GM18951 (cell line): ENCODE data around the gene RAD51B.

Experiments
- POLR2A ChIP-seq: IDR thresholded peaks from 4 replicates; pipeline ENCODE4 v1.6.1; 2011; ENCODE audit warnings: mild to moderate bottlenecking; ENCODE audit not compliant: insufficient read length, insufficient read depth; ENCODE audit errors: extremely low read depth
- in situ Hi-C: fragments of 300-500 bp; cut with MboI; formaldehyde crosslinking; loops from one replicate; pipeline ENCODE4 v1.12.0; 2022; ENCODE audit warnings: low sequenced_read_pairs, mixed read lengths, inconsistent platforms; ENCODE audit not compliant: unreplicated experiment

Gene RAD51B

DNA sequence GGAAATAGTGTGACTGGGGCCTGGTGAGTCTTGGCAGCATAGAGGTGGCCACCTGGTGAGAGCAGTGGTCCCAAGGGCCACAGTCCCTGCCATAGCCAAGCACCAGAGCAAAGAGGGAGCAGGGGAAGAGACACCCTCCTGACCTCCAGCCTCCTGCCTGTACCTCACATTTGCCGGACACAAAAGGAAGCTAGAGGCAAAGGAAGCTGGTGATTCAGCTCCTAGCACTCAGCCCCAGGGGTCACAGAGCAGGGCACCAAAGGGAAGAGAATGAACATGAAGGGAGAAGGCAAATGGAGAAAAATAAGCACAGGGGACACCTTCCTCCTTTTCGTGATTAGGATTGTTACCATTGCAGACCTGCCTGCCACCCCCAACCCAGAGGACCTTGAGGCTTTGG is 756.5 kb downstream of the RAD51B start:
- no peak for TF ChIP-seq POLR2A
- in situ Hi-C loops: no loop called here

DNA sequence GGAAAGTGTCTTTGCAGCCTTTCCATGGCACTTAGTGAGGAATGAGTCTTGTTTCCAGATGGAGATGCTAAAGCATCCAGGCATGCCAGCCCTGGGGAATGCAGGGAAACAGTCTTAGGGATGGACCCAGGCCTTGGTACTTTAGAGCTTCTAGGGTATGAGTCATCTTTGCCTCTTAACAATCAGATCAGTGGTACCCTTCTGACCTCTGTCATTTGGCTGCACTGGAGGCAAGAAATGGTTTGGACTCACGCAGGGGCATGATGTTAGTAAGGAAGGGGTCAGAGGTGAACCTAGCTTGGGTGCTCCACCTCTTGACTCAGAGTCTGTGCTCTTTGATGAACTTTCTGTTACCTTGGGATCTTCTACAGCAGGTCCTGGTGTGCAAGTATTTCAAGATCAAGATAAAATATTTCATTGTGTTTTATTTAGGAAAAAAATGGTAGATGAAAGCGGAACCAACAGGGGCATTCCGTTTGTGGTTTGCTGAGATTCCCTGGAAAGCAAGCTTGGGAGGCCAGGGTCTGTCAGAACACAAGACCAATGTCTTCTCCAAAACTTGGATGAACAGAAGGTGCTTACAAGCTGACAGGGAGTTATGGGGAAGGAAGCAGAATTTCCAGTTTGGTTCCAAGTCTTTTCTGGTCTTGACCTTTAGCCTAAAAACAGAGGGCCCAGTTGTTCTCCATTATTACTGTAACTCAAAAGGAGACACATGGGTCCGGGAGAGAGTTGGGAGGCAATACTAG is 757.1 kb downstream of the RAD51B start:
- no peak for TF ChIP-seq POLR2A
- in situ Hi-C loops: no loop called here

DNA sequence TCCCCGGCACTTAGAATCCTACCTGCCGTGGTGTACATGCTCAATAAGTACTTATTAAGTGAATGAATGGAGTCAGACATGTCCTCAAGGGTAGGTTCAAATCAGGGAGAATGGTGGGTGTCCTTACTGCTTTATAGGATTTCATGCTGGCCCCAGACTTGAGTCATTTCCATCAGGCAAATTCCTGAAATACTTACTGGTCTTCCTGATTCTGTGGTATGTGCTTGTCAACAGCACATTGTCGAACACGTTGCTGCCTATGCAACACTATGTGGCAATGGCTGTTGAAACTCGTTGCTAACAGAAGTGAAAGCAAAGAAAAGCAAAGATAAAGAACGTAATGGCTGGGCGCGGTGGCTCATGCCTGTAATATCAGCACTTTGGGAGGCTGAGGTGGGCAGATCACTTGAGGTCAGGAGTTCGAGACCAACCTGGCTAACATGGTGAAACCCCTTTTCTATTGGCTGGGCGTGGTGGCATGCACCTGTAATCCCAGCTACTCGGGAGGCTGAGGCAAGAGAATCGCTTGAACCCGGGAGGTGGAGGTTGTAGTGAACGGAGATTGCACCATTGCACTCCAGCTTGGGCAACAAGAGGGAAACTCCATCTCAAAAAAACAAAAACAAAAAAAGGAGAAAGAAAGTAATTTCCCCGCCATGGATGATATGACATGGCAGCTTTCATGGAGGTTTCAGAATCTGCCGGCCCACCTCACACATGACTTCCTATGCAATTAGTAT is 758.4 kb downstream of the RAD51B start:
- TF ChIP-seq POLR2A: no peak
- in situ Hi-C loops: no loop called here

DNA sequence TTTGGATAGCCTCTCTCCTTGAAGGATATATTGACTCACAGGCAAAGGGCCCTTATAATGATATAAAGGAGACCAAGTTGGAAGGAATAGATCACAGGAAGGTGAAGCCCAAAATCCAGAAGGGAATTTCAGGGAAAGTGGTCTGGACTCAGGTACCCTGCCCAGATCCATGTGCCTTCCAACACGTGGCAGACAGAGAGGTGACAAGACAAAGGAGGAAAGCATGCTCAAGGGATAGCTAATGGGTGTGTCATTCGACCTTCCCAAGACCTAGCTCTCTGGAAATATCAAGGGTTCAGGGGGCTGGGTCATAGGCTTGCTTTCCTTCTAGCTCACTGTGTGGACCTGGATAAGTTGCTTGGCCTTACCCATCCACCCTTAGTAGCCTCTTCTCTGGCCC is 759.0 kb downstream of the RAD51B start:
- no peak for TF ChIP-seq POLR2A
- in situ Hi-C loops: no loop called here

DNA sequence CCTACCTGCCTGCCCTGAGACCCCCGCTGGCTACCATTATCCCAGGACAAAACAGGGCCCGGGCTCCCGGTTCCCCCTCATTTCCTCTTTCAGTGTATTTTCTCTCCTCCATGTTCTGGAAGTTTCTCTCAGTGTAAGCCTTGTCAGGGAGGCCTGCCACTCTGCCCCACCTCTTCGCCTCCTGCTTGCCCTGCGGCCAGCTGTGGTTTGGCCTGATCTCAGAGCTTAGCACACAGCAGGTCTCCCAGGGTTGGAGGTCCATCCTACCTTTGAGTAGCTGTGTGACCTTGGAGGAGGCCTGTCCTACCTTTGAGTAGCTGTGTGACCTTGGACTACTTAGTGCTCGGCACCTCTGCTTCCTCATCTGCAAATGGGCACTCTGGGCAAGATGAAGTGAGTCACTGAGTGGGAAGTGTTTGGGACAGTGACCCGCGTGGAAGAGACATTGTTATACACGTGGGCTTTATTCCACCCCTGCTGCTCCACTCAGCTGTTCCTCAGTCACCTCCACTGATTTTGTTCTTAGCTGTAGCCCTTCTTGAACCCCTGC is 760.6 kb downstream of the RAD51B start:
- no peak for TF ChIP-seq POLR2A
- in situ Hi-C loops: no loop called here

DNA sequence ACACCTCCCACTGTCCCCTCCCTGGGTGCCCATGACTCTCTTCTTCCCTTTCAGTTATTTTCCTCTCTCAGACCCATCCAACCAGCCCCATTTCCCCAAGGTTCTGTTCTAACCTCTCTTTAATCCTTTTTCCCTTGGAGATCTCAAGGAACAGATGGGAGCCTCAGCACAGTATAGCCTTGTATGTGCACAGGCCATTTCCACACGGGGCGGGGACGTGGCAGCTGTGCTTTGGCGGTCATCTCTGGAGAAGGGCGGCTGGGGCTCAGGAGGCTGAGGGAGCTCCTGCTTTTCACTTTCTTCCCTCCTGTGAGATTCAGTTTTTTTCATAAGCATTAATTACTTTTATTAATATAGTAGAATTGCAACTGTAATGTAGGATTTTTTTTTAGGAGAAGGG is 761.1 kb downstream of the RAD51B start:
- in situ Hi-C loops: no loop called here
- TF ChIP-seq POLR2A: no peak

DNA sequence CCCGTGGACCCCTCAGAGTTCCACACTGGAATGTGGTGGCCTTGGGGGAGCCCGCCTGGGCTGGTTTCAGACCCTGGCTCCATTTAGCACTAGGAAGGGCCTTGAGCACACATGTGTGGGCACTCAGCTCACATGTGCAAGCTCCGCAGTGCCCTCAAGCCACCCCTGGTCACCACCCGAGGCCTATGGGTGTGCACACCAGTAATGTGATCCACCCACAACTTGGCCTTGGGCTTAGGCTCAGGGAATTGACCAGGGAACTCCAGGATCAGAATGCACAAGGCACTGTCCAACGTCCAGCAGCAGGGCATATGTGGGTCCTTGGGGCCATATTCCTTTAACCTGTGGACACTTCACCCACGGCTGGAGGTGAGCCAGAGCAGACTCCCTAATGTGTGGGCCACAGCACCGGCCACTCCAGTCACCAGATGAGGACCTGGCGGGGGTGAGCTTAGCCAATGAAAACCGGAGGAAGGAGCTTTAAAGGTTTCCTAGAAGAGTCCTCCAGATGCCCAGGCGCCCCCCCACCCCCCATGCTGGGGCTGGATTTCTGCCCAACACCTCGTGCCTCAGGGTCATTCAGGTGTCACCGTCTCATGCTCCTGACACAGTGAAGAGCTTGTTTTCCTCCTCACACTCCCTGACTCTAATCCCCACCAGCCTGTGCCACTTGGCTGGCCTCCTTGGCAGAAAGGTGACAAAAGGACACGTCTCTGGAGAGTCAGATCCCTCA is 764.1 kb downstream of the RAD51B start:
- TF ChIP-seq POLR2A: no peak
- in situ Hi-C loops: no loop called here

DNA sequence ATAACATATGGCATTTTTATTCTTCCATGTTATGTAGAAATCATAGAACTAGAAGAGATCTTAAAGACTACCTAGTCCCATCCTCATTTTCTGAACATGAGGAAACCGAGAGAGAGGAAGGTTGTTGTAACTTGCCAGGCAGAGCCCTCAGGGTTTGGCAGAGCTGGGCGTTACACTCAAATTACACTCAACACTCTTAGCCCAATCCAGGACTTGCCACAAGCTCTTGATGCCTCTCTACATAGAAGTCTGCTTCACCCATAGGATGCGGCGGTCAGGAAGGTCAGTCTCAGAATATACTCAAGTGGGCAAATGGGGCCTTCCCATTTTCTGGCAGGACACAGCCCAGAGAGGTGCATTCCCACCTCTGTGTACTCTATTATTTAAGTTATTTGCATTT is 765.2 kb downstream of the RAD51B start:
- in situ Hi-C loops: no loop called here
- TF ChIP-seq POLR2A: no peak

DNA sequence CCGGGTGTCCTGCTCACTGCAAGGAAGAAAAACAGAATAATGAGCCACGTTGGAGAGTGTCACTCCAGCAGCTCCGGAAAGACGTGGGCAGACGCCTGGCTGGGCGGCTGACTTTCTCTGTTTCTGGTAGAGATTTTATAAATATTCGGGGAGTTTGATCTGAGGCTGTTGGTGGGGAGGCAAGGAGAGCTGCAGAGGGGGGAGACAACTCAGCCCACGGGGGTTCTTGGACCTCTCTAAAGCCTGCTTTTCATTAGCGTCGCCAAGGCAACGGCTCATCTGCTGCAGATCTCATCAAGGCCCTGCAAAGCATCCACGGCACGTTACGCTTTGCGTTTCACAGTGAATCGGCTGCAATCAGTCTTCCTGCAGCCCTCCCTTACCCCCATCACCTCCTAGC is 766.1 kb downstream of the RAD51B start:
- in situ Hi-C loops: no loop called here
- TF ChIP-seq POLR2A: no peak

DNA sequence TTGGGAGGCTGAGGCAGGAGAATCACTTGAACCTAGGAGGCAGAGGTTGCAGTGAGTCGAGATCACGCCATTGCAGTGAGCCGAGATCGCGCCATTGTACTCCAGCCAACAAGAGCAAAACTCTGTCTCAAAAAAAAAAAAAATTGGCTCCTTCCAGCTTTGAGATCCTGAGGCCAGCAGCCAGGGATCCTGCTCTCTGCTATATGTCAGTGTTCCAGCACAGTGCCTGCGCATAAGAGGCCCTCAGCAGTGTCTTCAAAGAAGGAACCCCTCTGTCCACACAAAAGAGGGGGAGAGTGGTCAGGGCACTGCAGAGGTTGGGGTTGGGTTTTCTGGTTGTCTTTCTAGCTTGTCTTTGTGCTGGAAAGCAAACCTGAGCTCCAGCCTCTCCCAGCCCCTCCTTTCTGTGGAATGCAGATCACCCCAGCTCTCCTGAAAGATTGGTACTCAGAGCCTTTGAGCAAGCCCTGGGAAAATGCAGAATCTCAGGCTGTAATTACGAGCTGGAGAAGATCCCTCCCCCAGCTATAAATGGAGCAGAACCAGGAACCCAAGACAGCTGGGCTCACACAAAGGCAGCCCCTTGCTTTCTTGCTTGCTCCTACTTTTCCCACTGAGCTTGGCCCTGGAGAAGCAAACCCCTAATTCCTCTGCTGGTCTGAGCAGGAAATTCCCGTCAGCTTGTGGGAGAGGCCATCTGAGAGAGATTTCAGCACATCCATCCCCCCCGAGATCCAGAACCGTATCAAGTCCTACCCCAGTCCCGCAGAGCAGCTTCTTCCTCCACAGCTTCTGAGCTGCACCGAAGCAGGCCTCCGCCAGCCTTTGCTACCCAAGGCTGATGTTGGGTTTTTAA is 767.5 kb downstream of the RAD51B start:
- TF ChIP-seq POLR2A: no peak
- in situ Hi-C loops: no loop called here

DNA sequence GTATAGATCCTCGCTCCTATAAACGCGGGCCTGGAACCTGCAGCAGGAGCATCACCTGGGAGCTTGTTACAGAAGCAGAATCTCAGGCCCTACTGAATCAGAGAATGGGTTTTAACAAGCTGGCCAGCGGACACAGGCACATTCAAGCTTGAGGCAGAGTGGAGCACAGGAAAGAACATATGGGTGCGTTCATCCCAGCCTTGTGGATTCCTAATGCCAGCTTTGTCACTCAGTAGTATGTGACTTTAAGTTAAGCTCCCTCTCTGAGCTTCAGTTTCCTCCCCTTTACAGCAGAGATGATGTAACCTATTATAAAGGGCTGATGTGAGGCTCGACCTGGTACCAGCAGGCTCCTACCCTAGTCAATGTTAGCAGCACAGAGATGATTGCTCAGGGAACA is 768.4 kb downstream of the RAD51B start:
- no peak for TF ChIP-seq POLR2A
- in situ Hi-C loops: no loop called here

DNA sequence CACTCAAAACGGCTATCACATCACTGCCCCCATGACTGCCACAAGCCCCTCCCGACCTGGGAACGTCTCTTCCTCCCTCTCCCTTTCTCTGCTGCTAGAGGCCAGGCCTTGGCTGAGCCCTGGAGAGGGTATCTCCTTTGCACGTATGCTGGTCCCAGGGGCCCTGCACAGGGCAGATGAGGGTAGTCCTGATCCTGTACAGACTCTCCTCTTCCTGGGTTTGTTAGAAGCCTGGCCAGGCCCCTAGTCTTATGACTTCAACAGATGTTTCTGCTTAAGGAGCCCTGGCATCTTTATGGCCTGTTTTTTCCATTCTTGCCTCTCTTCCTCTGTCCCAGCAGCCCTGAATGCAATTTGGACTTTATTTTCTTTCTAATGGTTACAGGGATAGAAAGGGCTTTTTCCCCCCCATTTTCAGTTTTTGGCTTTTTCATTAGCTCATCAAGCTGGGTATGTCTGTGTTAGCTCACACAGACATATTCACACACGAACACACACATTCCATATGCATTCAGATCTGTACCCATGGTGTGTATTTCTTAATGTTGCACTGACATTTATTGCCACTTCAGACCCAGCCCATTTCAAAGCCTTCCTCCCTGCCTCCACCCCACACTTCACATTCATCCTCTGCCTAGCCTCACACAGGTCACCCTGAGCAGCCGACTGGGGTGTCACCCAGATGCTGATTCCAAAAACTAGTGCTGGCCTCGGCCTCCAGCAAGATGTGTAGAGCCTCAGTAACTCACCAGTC is 770.0 kb downstream of the RAD51B start:
- in situ Hi-C loops: no loop called here

DNA sequence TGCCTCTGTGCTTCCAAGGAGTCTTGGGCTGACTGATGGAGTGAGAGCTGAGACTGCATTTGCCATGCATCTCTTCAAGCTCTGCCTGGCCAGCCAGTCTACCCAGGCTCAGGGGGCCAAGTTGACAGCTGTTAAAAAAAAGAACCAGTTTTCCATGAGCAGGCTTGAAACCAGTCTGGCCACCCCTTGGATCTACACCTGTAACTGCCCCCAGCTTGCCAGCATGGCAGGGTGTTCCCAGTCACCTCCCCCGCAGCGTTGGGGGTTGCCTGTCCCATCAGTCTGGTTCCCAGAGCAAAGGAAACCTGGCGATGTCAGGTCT is 770.6 kb downstream of the RAD51B start:
- in situ Hi-C loops: no loop called here
- no peak for TF ChIP-seq POLR2A

More for the DNA sequence above, 770.0 kb downstream of the RAD51B start:
- no peak for TF ChIP-seq POLR2A
